ENCODE results near the gene AUTS2. TPM values are rescaled to one million over a fixed set of nuclear protein-coding genes. Genes with fewer than 3 reads are reported as not detected.

Gene AUTS2
- total RNA-seq, 5 donors from 2014 or later (not counting 1 experiment from before 2014, with no cell fraction given) = 10.6 to 66.2 (median 37.6) TPM

GRCh38 chr7:70751895-70752294 lies 1153.6 kb downstream of the AUTS2 start:
- Histone ChIP-seq H3K4me3 (ENCODE audit: control insufficient read depth in 1 of 2, extremely low read depth in 1 of 2, low read length in 1 of 2) (no peak overlapping the region), H3K4me1 (ENCODE audit: control insufficient read depth in 1 of 2, extremely low read depth in 1 of 2, insufficient read depth in 2 of 2, low read length in 2 of 2) (peaks cover 0 to 7% of the 10 kb centered on the region in 2 experiments), H3K27me3 (replicated peaks in 1 of 2; ENCODE audit: control insufficient read depth in 2 of 2, extremely low read depth in 1 of 2, insufficient read depth in 2 of 2, low read length in 1 of 2) (no peaks in the 10 kb centered on the region), H3K36me3 (ENCODE audit: control insufficient read depth in 2 of 2, extremely low read depth in 1 of 2, insufficient read depth in 1 of 2, low read length in 1 of 2) (no peaks in the 10 kb centered on the region), H3K27ac (ENCODE audit: low read length) (no peak overlapping the region), H3K9me3 (no peaks in the 10 kb centered on the region)
- CTCF ChIA-PET = no interaction called here
- DNase-seq (no peak), ATAC-seq (replicated peaks in 1 of 4) (no peak)
- H3K27ac Mint-ChIP-seq = no peak overlapping the region
- no peak overlapping the region for H3K4me3 Mint-ChIP-seq
- POLR2A ChIA-PET = no interaction called here
- H3K9me3 Mint-ChIP-seq = peaks cover 0 to 3% (median 0%) of the 10 kb centered on the region in 3 donors
- H3K4me1 Mint-ChIP-seq = peaks cover 0 to 10% (median 3%) of the 10 kb centered on the region in 3 donors
- H3K27me3 Mint-ChIP-seq = no peaks in the 10 kb centered on the region
- 63% methylated on average over 4 of the region's 5 CpGs for WGBS (ENCODE audit: insufficient coverage)
- no peaks in the 10 kb centered on the region for H3K36me3 Mint-ChIP-seq

- H3K27me3 Mint-ChIP-seq = no peaks in the 10 kb centered on the region
- no peak overlapping the region for H3K27ac ChIP-seq (ENCODE audit: low read length)
- H3K36me3 ChIP-seq (ENCODE audit: control insufficient read depth in 2 of 2, extremely low read depth in 1 of 2, insufficient read depth in 1 of 2, low read length in 1 of 2) = no peaks in the 10 kb centered on the region
- no peak for ATAC-seq (replicated peaks in 1 of 4)
- no peaks in the 10 kb centered on the region for H3K36me3 Mint-ChIP-seq
- no peaks in the 10 kb centered on the region for H3K9me3 ChIP-seq
- no CpG with 5 or more reads among the region's 1 CpG for WGBS (ENCODE audit: insufficient coverage)
- CTCF ChIA-PET = no interaction called here
- POLR2A ChIA-PET = no interaction called here
- H3K9me3 Mint-ChIP-seq = peaks cover 0 to 3% (median 0%) of the 10 kb centered on the region in 3 donors
- peaks cover 0 to 10% (median 6%) of the 10 kb centered on the region in 3 donors for H3K4me1 Mint-ChIP-seq
- H3K4me3 ChIP-seq (ENCODE audit: control insufficient read depth in 1 of 2, extremely low read depth in 1 of 2, low read length in 1 of 2) = no peak overlapping the region
- peaks cover 0 to 7% of the 10 kb centered on the region in 2 experiments for H3K4me1 ChIP-seq (ENCODE audit: control insufficient read depth in 1 of 2, extremely low read depth in 1 of 2, insufficient read depth in 2 of 2, low read length in 2 of 2)
- no peak for DNase-seq
- H3K4me3 Mint-ChIP-seq = no peak overlapping the region
- no peaks in the 10 kb centered on the region for H3K27me3 ChIP-seq (replicated peaks in 1 of 2; ENCODE audit: control insufficient read depth in 2 of 2, extremely low read depth in 1 of 2, insufficient read depth in 2 of 2, low read length in 1 of 2)
- H3K27ac Mint-ChIP-seq = no peak overlapping the region
Measured at GRCh38 chr7:70752794-70753241, 1154.5 kb downstream of the AUTS2 start.

- Histone ChIP-seq H3K4me1 (ENCODE audit: control insufficient read depth in 1 of 2, extremely low read depth in 1 of 2, insufficient read depth in 2 of 2, low read length in 2 of 2) (peaks cover 0 to 3% of the 10 kb centered on the region in 2 experiments), H3K9me3 (no peaks in the 10 kb centered on the region), H3K27ac (ENCODE audit: low read length) (no peak overlapping the region), H3K36me3 (ENCODE audit: control insufficient read depth in 2 of 2, extremely low read depth in 1 of 2, insufficient read depth in 1 of 2, low read length in 1 of 2) (no peaks in the 10 kb centered on the region), H3K4me3 (ENCODE audit: control insufficient read depth in 1 of 2, extremely low read depth in 1 of 2, low read length in 1 of 2) (no peak overlapping the region), H3K27me3 (replicated peaks in 1 of 2; ENCODE audit: control insufficient read depth in 2 of 2, extremely low read depth in 1 of 2, insufficient read depth in 2 of 2, low read length in 1 of 2) (no peaks in the 10 kb centered on the region)
- CTCF ChIA-PET = no interaction called here
- DNase-seq (no peak), ATAC-seq (replicated peaks in 1 of 4) (no peak)
- POLR2A ChIA-PET = no interaction called here
- WGBS (ENCODE audit: insufficient coverage) = 100% methylated on average over 2 of the region's 8 CpGs
- Mint-ChIP-seq H3K36me3 (no peaks in the 10 kb centered on the region), H3K27ac (no peak overlapping the region), H3K27me3 (no peaks in the 10 kb centered on the region), H3K9me3 (no peaks in the 10 kb centered on the region), H3K4me3 (no peak overlapping the region), H3K4me1 (peaks cover 6 to 19% (median 11%) of the 10 kb centered on the region in 3 donors)
Measured at GRCh38 chr7:70756789-70757188, 1158.5 kb downstream of the AUTS2 start.

- Mint-ChIP-seq H3K4me1 (peaks cover 6 to 24% (median 22%) of the 10 kb centered on the region in 3 donors), H3K27ac (no peak overlapping the region), H3K27me3 (no peaks in the 10 kb centered on the region), H3K36me3 (no peaks in the 10 kb centered on the region), H3K9me3 (no peaks in the 10 kb centered on the region), H3K4me3 (no peak overlapping the region)
- ChIA-PET POLR2A (no interaction called here), CTCF (no interaction called here)
- no peak for DNase-seq
- Histone ChIP-seq H3K27me3 (replicated peaks in 1 of 2; ENCODE audit: control insufficient read depth in 2 of 2, extremely low read depth in 1 of 2, insufficient read depth in 2 of 2, low read length in 1 of 2) (no peaks in the 10 kb centered on the region), H3K4me3 (ENCODE audit: control insufficient read depth in 1 of 2, extremely low read depth in 1 of 2, low read length in 1 of 2) (no peak overlapping the region), H3K4me1 (ENCODE audit: control insufficient read depth in 1 of 2, extremely low read depth in 1 of 2, insufficient read depth in 2 of 2, low read length in 2 of 2) (peaks cover 3 to 16% of the 10 kb centered on the region in 2 experiments), H3K27ac (ENCODE audit: low read length) (no peak overlapping the region), H3K36me3 (ENCODE audit: control insufficient read depth in 2 of 2, extremely low read depth in 1 of 2, insufficient read depth in 1 of 2, low read length in 1 of 2) (peaks cover 0 to 4% of the 10 kb centered on the region in 2 donors), H3K9me3 (no peaks in the 10 kb centered on the region)
- WGBS (ENCODE audit: insufficient coverage) = no CpG with 5 or more reads among the region's 5 CpGs
- no peak for ATAC-seq (replicated peaks in 1 of 4)
Measured at GRCh38 chr7:70758646-70759045, 1160.4 kb downstream of the AUTS2 start.

- H3K27me3 Mint-ChIP-seq = no peaks in the 10 kb centered on the region
- ChIA-PET POLR2A (no interaction called here), CTCF (no interaction called here)
- no peaks in the 10 kb centered on the region for H3K36me3 Mint-ChIP-seq
- H3K9me3 ChIP-seq = no peaks in the 10 kb centered on the region
- 96% methylated on average over 3 of the region's 6 CpGs for WGBS (ENCODE audit: insufficient coverage)
- H3K4me3 Mint-ChIP-seq = no peak overlapping the region
- ATAC-seq (replicated peaks in 1 of 4) (no peak), DNase-seq (no peak)
- H3K4me1 Mint-ChIP-seq = peaks cover 6 to 27% (median 24%) of the 10 kb centered on the region in 3 donors
- H3K27ac Mint-ChIP-seq = no peak overlapping the region
- H3K4me1 ChIP-seq (ENCODE audit: control insufficient read depth in 1 of 2, extremely low read depth in 1 of 2, insufficient read depth in 2 of 2, low read length in 2 of 2) = peaks cover 3 to 21% of the 10 kb centered on the region in 2 experiments
- no peak overlapping the region for H3K27ac ChIP-seq (ENCODE audit: low read length)
- H3K36me3 ChIP-seq (ENCODE audit: control insufficient read depth in 2 of 2, extremely low read depth in 1 of 2, insufficient read depth in 1 of 2, low read length in 1 of 2) = peaks cover 0 to 4% of the 10 kb centered on the region in 2 donors
- H3K27me3 ChIP-seq (replicated peaks in 1 of 2; ENCODE audit: control insufficient read depth in 2 of 2, extremely low read depth in 1 of 2, insufficient read depth in 2 of 2, low read length in 1 of 2) = no peaks in the 10 kb centered on the region
- no peak overlapping the region for H3K4me3 ChIP-seq (ENCODE audit: control insufficient read depth in 1 of 2, extremely low read depth in 1 of 2, low read length in 1 of 2)
- H3K9me3 Mint-ChIP-seq = no peaks in the 10 kb centered on the region
Measured at GRCh38 chr7:70759674-70760073, 1161.4 kb downstream of the AUTS2 start.

- H3K9me3 Mint-ChIP-seq = no peaks in the 10 kb centered on the region
- DNase-seq (no peak), ATAC-seq (replicated peaks in 1 of 4) (no peak)
- peaks cover 6 to 27% (median 24%) of the 10 kb centered on the region in 3 donors for H3K4me1 Mint-ChIP-seq
- H3K36me3 Mint-ChIP-seq = peaks cover 8% of the 10 kb centered on the region
- ChIA-PET CTCF (no interaction called here), POLR2A (no interaction called here)
- 81% methylated on average over 2 of the region's 4 CpGs for WGBS (ENCODE audit: insufficient coverage)
- no peaks in the 10 kb centered on the region for H3K27me3 Mint-ChIP-seq
- peaks cover 10 to 13% of the 10 kb centered on the region in 2 donors for H3K36me3 ChIP-seq (ENCODE audit: control insufficient read depth in 2 of 2, extremely low read depth in 1 of 2, insufficient read depth in 1 of 2, low read length in 1 of 2)
- H3K9me3 ChIP-seq = no peaks in the 10 kb centered on the region
- no peak overlapping the region for H3K27ac Mint-ChIP-seq
- H3K4me3 ChIP-seq (ENCODE audit: control insufficient read depth in 1 of 2, extremely low read depth in 1 of 2, low read length in 1 of 2) = no peak overlapping the region
- H3K4me1 ChIP-seq (ENCODE audit: control insufficient read depth in 1 of 2, extremely low read depth in 1 of 2, insufficient read depth in 2 of 2, low read length in 2 of 2) = peaks cover 3 to 26% of the 10 kb centered on the region in 2 experiments
- H3K27me3 ChIP-seq (replicated peaks in 1 of 2; ENCODE audit: control insufficient read depth in 2 of 2, extremely low read depth in 1 of 2, insufficient read depth in 2 of 2, low read length in 1 of 2) = no peaks in the 10 kb centered on the region
- H3K4me3 Mint-ChIP-seq = no peak overlapping the region
- no peak overlapping the region for H3K27ac ChIP-seq (ENCODE audit: low read length)
Measured at GRCh38 chr7:70761711-70762328, 1163.5 kb downstream of the AUTS2 start.

Measured in T-cell (primary cell).